Transverse colon (tissue), 4 donors: Measurements from ENCODE around the gene PCDHA1.

ENCODE experiments used
- CTCF ChIP-seq, 5 experiments: fragments of 200-600 bp in 3 of 5; fragments of 450-650 bp in 2 of 5; sonication (generic) in 3 of 5; IDR thresholded peaks; 1 replicate in 2 of 5; 2 replicates in 3 of 5; pipeline ENCODE4 v1.5.1; 2016 to 2017; ENCODE audit warnings: antibody characterized with exemption in 5 of 5, inconsistent platforms in 3 of 5, mild to moderate bottlenecking in 2 of 5, moderate library complexity in 1 of 5
- EP300 ChIP-seq: sonication (generic); formaldehyde crosslinking; IDR thresholded peaks from one replicate; pipeline ENCODE4 v1.6.1; 2017; ENCODE audit warnings: antibody characterized with exemption, low read depth
- POLR2A ChIP-seq: fragments of 450-650 bp; IDR thresholded peaks from one replicate; pipeline ENCODE4 v1.6.1; 2016; ENCODE audit warnings: antibody characterized with exemption, mild to moderate bottlenecking, moderate library complexity
- POLR2AphosphoS5 ChIP-seq, 3 donors: sonication (generic); formaldehyde crosslinking; IDR thresholded peaks; one replicate each; pipeline ENCODE4 v1.6.1; 2016; ENCODE audit warnings: antibody characterized with exemption in 3 of 3

- TF ChIP-seq CTCF (IDR thresholded peaks at IDR 0.05) (no peak), EP300 (no peak), POLR2AphosphoS5 (IDR thresholded peaks at IDR 0.05) (no peak), POLR2A (no peak)
These were observed 83.6 kb downstream of the PCDHA1 start for GRCh38 chr5:140869555-140869886.
